ENCODE data around the gene EYS. TPM values are rescaled to one million over a fixed set of nuclear protein-coding genes. Genes with fewer than 3 reads are reported as not detected.
"Not testable (repeated sequence)": the region's sequence is repeated elsewhere in the genome, so short reads cannot be mapped to it uniquely, and the experiment has no call there.

The EYS gene
- total and polyA plus RNA-seq, 2 experiments from 2014 or later: 0.04 TPM; not detected in 1

DNA sequence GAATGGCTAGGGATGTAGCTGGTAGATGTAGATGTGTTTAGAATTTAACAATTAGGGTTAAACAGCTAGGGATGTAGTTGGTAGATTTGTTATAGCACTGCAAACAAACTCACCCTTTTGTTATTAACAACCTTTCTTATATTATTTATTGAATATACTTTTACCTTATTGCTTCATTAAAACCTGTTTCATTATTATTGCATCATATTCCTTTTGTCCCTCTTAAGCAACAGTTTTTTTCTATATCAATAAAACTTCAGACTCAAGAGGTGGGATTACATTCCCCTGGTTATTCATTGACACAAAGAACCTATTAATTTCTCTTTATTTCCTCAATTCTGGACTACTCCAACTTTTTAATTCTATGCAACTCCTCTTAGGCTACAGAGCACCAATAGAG lies 661.2 kb downstream of the EYS start:
- TF ChIP-seq EZH2phosphoT487 (IDR thresholded peaks at IDR 0.05; ENCODE audit: insufficient read depth, low read depth) (no peak), EZH2 (IDR thresholded peaks at IDR 0.05; ENCODE audit: insufficient read depth, poor library complexity, severe bottlenecking) (no peak)
- H3K36me3 ChIP-seq (ENCODE audit: low read depth): no peaks in the 10 kb centered on the region
- H3K9me2 ChIP-seq (ENCODE audit: insufficient read depth): 0 out of 2 replicates have a peak, but pooled peaks cover 3% of the 10 kb centered on the region
- H3F3A ChIP-seq (ENCODE audit: insufficient read depth): no peaks in the 10 kb centered on the region
- no peak for DNase-seq
- H3K27me3 ChIP-seq (replicated peaks; ENCODE audit: insufficient read depth): no peaks in the 10 kb centered on the region
- no peak overlapping the region for H2AFZ ChIP-seq
- H3K27ac ChIP-seq: no peak overlapping the region
- H3K79me2 ChIP-seq (ENCODE audit: insufficient read depth): no peaks in the 10 kb centered on the region
- H3K4me3 ChIP-seq: no peak overlapping the region
- H4K20me1 ChIP-seq (ENCODE audit: insufficient read depth): no peaks in the 10 kb centered on the region
- no peaks in the 10 kb centered on the region for H3K9me3 ChIP-seq (ENCODE audit: low read depth)
- no peak overlapping the region for H3K9ac ChIP-seq
- in situ Hi-C loops (cut with MboI): no loop called here
- no peak overlapping the region for H3K4me2 ChIP-seq (ENCODE audit: unreplicated experiment)
- H3K4me1 ChIP-seq (ENCODE audit: insufficient read depth): no peaks in the 10 kb centered on the region

GRCh38 chr6:65014006-65014405 lies 693.0 kb downstream of the EYS start:
- no peaks in the 10 kb centered on the region for H4K20me1 ChIP-seq (ENCODE audit: insufficient read depth)
- DNase-seq: no peak
- H3K4me3 ChIP-seq: no peak overlapping the region
- no peaks in the 10 kb centered on the region for H3F3A ChIP-seq (ENCODE audit: insufficient read depth)
- in situ Hi-C loops (cut with MboI): no loop called here
- no peak for TF ChIP-seq EZH2phosphoT487 (IDR thresholded peaks at IDR 0.05; ENCODE audit: insufficient read depth, low read depth)
- TF ChIP-seq EZH2 (IDR thresholded peaks at IDR 0.05; ENCODE audit: insufficient read depth, poor library complexity, severe bottlenecking): no peak
- no peak overlapping the region for H2AFZ ChIP-seq
- no peaks in the 10 kb centered on the region for H3K36me3 ChIP-seq (ENCODE audit: low read depth)
- H3K4me1 ChIP-seq (ENCODE audit: insufficient read depth): no peaks in the 10 kb centered on the region
- H3K79me2 ChIP-seq (ENCODE audit: insufficient read depth): no peaks in the 10 kb centered on the region
- H3K4me2 ChIP-seq (ENCODE audit: unreplicated experiment): no peak overlapping the region
- 0% methylated on average over 1 of the region's 1 CpG for WGBS, 2 experiments (ENCODE audit: low coverage in 1 of 2, low lambda C conversion rate in 2 of 2, missing lambda C conversion rate in 2 of 2)
- no peak overlapping the region for H3K9ac ChIP-seq
- no peaks in the 10 kb centered on the region for H3K9me3 ChIP-seq (ENCODE audit: low read depth)
- no peaks in the 10 kb centered on the region for H3K27me3 ChIP-seq (replicated peaks; ENCODE audit: insufficient read depth)
- no peaks in the 10 kb centered on the region for H3K9me2 ChIP-seq (ENCODE audit: insufficient read depth)
- no peak overlapping the region for H3K27ac ChIP-seq

DNA sequence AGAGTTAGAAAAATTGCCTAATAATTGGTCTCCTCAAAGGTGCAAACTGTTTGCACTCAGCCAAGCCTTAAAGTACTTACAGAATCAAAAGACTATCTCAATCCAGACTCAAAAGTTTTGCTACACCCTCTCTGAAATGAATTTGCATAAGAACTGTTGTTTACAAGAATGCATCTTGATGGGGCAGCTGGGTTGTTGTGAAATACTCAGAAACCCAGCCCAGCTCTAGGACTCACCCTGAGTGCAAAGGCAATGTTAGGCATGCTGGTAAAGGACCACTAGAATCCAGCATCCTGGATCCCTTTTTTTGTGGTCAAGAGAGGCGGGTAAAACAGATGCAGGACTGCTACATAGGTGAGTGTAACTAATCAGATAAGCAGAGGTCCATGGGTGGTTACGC lies 700.2 kb downstream of the EYS start:
- no peak overlapping the region for H2AFZ ChIP-seq
- TF ChIP-seq EZH2phosphoT487 (IDR thresholded peaks at IDR 0.05; ENCODE audit: insufficient read depth, low read depth) (no peak), EZH2 (IDR thresholded peaks at IDR 0.05; ENCODE audit: insufficient read depth, poor library complexity, severe bottlenecking) (no peak)
- in situ Hi-C loops (cut with MboI): no loop called here
- H3K27me3 ChIP-seq (replicated peaks; ENCODE audit: insufficient read depth): no peaks in the 10 kb centered on the region
- H3K4me3 ChIP-seq: no peak overlapping the region
- no peak overlapping the region for H3K9ac ChIP-seq
- no peak for DNase-seq
- no peaks in the 10 kb centered on the region for H3K4me1 ChIP-seq (ENCODE audit: insufficient read depth)
- 47 to 52% methylated on average over 2 of the region's 2 CpGs for WGBS, 2 experiments (ENCODE audit: low coverage in 1 of 2, low lambda C conversion rate in 2 of 2, missing lambda C conversion rate in 2 of 2)
- no peaks in the 10 kb centered on the region for H3K79me2 ChIP-seq (ENCODE audit: insufficient read depth)
- no peaks in the 10 kb centered on the region for H3K9me2 ChIP-seq (ENCODE audit: insufficient read depth)
- H3K4me2 ChIP-seq (ENCODE audit: unreplicated experiment): no peak overlapping the region
- no peaks in the 10 kb centered on the region for H3K36me3 ChIP-seq (ENCODE audit: low read depth)
- H4K20me1 ChIP-seq (ENCODE audit: insufficient read depth): no peaks in the 10 kb centered on the region
- no peaks in the 10 kb centered on the region for H3K9me3 ChIP-seq (ENCODE audit: low read depth)
- no peak overlapping the region for H3K27ac ChIP-seq
- no peaks in the 10 kb centered on the region for H3F3A ChIP-seq (ENCODE audit: insufficient read depth)

DNA sequence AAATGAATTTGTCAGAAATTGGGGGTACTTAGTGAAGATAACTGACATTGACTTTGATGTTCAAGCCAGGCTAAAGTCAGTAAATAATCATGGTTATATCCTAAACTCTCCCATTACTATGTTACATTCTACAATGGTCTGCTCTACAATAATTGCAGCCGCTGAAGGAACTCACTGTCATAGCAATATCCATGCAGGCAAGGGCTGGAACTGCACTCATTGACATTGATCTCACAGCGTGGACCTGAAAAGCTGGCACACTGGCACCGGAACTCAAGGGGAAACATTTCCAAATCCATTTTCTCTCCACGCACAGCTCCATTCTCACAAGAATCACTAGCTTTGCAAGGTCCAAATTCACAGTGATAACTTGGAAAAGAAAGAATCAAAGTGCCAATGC lies 702.7 kb downstream of the EYS start:
- Histone ChIP-seq H3K36me3 (ENCODE audit: low read depth) (no peaks in the 10 kb centered on the region), H3K9ac (no peak overlapping the region), H4K20me1 (ENCODE audit: insufficient read depth) (no peaks in the 10 kb centered on the region), H3K9me3 (ENCODE audit: low read depth) (no peaks in the 10 kb centered on the region), H3K27me3 (replicated peaks; ENCODE audit: insufficient read depth) (no peaks in the 10 kb centered on the region), H3K9me2 (ENCODE audit: insufficient read depth) (no peaks in the 10 kb centered on the region), H3K4me3 (no peak overlapping the region), H3F3A (ENCODE audit: insufficient read depth) (no peaks in the 10 kb centered on the region), H3K4me1 (ENCODE audit: insufficient read depth) (no peaks in the 10 kb centered on the region), H3K4me2 (ENCODE audit: unreplicated experiment) (no peak overlapping the region), H3K79me2 (ENCODE audit: insufficient read depth) (no peaks in the 10 kb centered on the region), H3K27ac (no peak overlapping the region), H2AFZ (no peak overlapping the region)
- WGBS, 2 experiments (ENCODE audit: low coverage in 1 of 2, low lambda C conversion rate in 2 of 2, missing lambda C conversion rate in 2 of 2): 38 to 43% methylated on average over 4 of the region's 4 CpGs
- no peak for DNase-seq
- in situ Hi-C loops (cut with MboI): no loop called here
- TF ChIP-seq EZH2phosphoT487 (IDR thresholded peaks at IDR 0.05; ENCODE audit: insufficient read depth, low read depth) (no peak), EZH2 (IDR thresholded peaks at IDR 0.05; ENCODE audit: insufficient read depth, poor library complexity, severe bottlenecking) (no peak)

DNA sequence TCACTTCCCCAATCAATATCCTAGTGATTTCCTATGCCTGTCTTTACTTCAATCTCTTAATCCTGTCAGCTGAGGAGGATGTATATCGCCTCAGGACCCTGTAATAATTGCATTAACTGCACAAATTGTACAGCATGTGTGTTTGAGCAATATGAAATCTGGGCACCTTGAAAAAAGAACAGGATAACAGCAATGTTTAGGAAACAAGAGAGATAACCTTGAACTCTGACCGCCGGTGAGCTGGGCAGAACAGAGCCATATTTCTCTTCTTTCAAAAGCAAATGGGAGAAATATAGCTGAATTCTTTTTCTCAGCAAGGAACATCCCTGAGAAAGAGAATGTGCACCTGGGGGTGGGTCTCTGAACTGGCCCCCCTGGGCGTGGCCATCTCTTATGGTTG lies 704.1 kb downstream of the EYS start:
- in situ Hi-C loops (cut with MboI); H3K4me3 ChIP-seq; DNase-seq; H4K20me1 ChIP-seq (ENCODE audit: insufficient read depth); H3K4me2 ChIP-seq (ENCODE audit: unreplicated experiment); H3K79me2 ChIP-seq (ENCODE audit: insufficient read depth); H3K36me3 ChIP-seq (ENCODE audit: low read depth); H3K9me2 ChIP-seq (ENCODE audit: insufficient read depth); H2AFZ ChIP-seq; H3K27ac ChIP-seq; H3K27me3 ChIP-seq (replicated peaks; ENCODE audit: insufficient read depth); H3K9me3 ChIP-seq (ENCODE audit: low read depth); H3K9ac ChIP-seq; H3K4me1 ChIP-seq (ENCODE audit: insufficient read depth); H3F3A ChIP-seq (ENCODE audit: insufficient read depth): not testable (repeated sequence)
- 20 to 29% methylated on average over 4 of the region's 4 CpGs for WGBS, 2 experiments (ENCODE audit: low coverage in 1 of 2, low lambda C conversion rate in 2 of 2, missing lambda C conversion rate in 2 of 2)

All from GM23248 (cell line).